Measurements from ENCODE around the gene NEMP2.

DNA sequence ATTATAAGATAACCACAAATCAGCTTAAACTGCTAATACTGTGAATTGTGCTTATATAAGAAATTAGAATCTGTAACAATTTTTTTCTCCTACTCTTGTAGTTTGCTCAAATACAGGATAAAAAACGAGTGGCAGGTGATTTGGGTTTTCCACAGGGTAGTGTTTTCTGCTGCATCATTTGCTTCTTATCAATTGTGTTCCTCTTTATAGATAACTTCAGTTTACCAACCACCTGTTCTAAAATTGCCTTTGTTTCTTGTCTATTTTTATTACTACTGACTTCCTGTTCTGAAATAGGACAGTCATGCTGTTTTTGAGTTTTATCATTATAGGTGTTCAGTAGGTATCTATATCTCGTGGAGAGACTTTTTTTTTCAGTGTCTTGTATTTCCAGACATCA lies 69.5 kb downstream of the NEMP2 start:
- TF ChIP-seq, protein P1, sequence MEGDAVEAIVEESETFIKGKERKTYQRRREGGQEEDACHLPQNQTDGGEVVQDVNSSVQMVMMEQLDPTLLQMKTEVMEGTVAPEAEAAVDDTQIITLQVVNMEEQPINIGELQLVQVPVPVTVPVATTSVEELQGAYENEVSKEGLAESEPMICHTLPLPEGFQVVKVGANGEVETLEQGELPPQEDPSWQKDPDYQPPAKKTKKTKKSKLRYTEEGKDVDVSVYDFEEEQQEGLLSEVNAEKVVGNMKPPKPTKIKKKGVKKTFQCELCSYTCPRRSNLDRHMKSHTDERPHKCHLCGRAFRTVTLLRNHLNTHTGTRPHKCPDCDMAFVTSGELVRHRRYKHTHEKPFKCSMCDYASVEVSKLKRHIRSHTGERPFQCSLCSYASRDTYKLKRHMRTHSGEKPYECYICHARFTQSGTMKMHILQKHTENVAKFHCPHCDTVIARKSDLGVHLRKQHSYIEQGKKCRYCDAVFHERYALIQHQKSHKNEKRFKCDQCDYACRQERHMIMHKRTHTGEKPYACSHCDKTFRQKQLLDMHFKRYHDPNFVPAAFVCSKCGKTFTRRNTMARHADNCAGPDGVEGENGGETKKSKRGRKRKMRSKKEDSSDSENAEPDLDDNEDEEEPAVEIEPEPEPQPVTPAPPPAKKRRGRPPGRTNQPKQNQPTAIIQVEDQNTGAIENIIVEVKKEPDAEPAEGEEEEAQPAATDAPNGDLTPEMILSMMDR (IDR thresholded peaks at IDR 0.05) = no peak
- TF ChIP-seq EZH2phosphoT487 (IDR thresholded peaks at IDR 0.05) = no peak
